T47D (cell line): ENCODE results near the gene DUSP5.

Experiments
- DNase-seq, 2 experiments: peaks; one replicate each; pipeline versions ENCODE4 v3.0.0 to v3.0.0-alpha.2; 2011 to 2012; ENCODE audit warnings: low read depth in 1 of 2, low spot score in 1 of 2
- JUND ChIP-seq: IDR thresholded peaks from 2 replicates; pipeline ENCODE4 v1.6.1; 2012; ENCODE audit warnings: low read depth
- in situ Hi-C: cut with HindIII; loops from 2 replicates; pipeline ENCODE4 v1.10.0; 2016; ENCODE audit warnings: low sequenced_read_pairs, low pct_unique_long_range_greater_than_20kb

Gene DUSP5

DNA sequence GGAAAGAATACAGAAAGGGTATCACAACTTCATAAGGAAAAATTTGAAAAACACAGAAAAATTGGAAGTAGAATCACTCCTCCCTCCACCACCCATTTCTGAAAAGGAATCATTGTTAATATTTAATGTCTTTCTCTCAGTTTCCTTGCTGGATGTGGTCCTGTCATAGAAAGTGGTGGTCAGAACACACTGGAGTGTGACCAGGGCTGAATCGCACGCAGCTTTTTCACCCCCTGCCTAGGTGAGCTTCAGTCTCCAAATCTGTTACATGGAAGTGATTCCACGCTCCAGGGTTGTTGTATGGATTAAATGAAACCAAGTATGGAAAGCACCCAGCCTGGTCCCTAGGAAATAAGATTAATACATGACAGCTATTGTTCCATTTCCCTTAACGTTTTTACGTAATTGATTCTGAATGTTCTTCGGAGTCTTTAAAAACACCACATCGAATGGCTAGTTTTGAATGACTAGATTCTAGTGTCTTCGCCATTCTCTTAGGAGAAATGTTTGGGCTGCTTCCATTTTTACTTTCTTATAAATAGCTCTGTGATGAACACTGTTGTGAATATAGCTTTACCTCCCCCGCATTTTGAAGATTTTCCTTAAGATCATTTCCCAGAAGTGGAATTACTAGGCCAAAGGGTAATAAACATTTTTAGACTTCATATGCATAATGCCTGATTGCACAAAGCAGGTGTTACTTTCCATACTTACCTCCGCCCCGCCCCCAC, 10.9 kb upstream of the DUSP5 start:
- in situ Hi-C loops: no loop called here
- no peak for DNase-seq
- no peak for TF ChIP-seq JUND

DNA sequence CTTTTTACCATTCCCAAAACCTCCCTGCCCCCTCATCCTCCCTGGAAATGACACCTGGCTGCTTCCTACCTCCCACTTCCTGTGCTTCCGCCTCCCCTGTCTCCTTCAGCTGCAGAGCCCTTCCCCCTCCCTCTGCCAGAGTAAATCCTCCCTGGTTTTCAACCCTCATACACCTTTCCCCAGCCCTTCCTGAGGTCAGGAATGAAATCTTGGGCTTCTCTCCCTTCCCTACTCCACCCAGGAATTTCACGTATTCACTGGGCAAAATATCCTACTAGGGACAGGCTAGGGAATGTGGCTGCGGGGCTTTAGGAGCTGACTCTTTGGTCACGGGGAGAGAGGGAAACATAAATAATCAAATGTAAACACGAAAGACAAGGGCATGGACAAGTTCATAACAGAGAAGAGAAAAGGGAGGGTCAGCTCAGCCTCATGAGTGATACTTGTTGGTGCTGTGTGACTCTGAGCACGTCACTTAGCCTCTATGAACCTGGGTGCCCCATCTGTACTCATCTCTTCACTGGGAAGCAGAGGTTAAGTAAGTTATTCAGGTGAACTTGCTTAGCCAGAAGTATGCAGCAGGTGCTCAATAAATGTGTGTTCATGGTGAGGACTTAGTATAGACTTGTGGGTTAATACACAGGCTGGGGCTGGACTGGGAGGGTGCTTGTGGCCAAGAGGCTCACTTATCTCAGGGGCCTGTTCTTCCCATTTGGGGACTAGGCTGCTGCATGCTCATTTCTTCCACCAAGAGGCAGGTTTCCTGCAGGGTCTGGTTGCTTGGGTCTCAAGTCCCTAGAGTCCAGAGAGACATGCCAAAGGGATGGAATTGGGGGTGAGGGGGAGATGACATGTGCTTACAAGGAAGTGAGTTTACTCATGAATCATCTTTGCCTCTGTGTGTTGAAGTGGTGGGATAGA, 10.0 kb upstream of the DUSP5 start:
- DNase-seq: peak in 1 of 2 experiments; percentile 51
- in situ Hi-C loops: no loop called here
- TF ChIP-seq JUND: no peak

DNA sequence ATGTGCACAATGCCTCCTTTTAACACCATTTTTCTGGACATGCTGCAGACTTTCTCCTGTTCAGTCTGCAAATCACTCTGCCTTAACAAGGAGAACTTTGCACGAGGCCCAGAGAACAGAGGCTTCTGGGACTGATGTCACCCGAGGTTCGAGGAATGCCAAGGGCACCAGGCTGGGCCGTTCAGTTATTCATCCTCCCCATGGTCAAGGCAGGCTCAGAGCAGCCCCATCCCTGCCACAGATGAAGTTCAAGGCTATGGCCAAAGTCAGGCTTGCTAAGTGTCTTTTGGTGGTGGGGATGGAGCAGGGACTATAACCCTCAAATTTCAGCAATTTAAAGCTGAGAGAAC, 9.4 kb upstream of the DUSP5 start:
- DNase-seq: no peak
- no peak for TF ChIP-seq JUND
- in situ Hi-C loops: no loop called here

DNA sequence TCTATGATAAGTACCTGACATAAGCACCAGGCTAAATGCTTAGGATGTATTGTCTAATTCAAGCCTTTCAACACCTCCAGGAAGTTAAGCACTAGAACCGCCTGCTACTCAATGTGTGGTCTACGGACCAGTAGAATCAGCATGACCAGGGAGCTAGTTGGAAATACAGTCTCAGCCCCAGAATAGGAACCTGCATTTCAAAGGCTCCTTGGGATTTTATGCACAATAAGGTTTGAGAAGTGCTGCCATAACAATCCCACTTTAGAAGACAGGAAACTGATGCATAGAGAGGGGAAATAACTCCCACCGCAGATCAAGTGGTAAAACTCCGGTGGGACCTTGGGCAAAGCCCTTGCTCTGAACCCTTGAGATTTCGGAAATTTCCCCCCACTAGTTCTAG, 8.8 kb upstream of the DUSP5 start:
- TF ChIP-seq JUND: no peak
- in situ Hi-C loops: no loop called here
- no peak for DNase-seq

DNA sequence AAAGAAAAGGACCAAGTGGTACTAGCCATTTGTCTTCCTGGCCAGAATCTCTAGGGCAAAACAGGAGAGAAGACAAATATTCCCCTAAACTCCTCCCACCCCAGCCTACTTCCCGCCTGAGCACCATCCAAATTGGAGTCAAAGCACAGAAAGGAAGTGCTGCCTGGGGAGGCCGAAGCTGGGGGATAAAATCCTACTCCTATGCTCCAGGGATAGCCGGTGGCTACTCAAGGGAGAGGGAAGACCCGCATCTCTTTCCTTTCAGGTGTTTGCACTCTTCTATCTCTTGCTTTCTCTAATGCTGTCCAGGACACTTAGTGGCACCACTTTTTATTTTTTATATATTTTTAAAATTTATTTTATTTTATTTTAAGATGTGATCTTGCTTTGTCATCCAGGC, 7.1 kb upstream of the DUSP5 start:
- TF ChIP-seq JUND: no peak
- in situ Hi-C loops: no loop called here
- DNase-seq: no peak

DNA sequence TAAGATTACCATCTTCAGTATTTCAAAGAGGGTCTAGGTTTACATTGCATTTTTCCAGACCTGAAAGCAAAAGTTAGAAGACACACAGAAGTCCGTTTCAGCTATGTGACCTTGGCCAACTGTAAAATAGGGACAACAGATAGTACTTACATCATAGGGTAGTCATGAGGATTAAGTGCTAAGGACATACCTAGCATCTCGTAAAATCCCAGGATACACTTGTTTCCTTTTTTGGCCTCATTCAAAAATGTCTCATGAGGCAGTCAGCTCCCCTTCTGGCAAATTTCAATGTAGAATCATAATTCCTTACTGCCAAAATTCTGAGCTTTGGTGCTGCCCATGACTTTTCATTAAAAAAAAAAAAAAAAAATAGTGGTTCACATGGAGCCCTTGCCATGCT, 6.4 kb upstream of the DUSP5 start:
- in situ Hi-C loops: no loop called here
- no peak for TF ChIP-seq JUND
- DNase-seq: no peak

DNA sequence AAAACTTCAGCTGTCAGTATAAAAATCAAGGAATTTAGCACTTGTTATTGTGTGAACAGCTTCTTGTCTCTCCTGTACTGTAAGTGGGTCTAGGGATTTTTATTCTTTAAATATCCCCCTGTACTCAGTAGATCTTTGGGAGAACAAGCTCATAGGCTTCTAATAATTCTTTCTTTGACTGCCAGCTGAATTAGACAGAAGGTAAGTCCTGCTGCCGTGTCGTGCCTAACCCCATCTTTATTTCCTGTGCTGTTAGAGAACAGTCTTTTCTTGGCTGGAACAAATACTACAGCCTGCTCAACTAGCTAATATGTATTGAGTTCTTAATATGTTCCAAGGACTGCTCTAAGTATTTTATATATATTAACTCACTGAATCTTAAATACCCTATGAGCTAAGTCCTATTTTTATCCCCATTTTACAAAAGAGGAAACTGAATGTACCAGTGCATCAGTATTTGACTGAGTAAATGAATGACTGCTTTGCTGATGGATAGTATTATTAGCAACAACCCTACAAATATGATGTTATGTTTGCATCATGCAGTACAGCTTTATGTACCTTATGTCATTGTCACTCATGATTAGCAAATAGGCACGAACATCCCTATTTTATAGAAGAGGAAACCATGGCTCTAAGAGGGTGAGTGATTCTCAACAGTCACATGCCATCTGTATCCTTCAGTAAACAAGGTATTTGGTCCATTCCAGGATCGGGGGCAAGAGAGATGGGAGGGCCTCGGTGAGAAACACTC, 5.5 kb upstream of the DUSP5 start:
- no peak for TF ChIP-seq JUND
- in situ Hi-C loops: no loop called here
- DNase-seq: no peak

DNA sequence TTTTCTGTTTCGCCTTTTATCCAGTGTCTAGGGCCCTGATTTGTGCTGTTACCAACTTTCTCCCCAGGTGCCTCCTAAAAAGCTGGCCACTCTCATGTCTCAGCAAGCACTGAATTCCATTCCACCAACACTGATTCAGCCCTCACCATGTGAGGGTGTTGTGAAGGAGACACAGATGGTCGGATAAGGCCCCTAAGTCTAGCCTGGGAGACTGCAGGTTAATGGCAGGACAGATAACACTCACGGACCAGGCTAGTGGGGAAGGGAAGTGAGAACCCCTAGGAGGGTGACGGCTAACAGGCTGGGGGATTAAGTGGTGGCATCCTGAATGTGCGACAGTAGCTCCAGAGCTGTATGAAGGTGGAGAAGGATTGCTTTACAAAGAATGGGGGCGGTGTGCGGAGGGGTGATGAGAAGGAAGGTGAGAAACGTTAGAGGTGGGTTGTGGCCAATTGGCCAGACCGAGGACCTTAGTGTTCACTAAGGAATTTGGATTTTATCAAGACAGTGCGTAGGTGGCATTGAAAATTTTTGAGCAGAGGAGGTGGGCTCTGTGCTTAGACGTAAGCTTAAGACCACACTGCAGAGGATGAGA, 3.8 kb upstream of the DUSP5 start:
- DNase-seq: no peak
- in situ Hi-C loops: no loop called here
- no peak for TF ChIP-seq JUND

DNA sequence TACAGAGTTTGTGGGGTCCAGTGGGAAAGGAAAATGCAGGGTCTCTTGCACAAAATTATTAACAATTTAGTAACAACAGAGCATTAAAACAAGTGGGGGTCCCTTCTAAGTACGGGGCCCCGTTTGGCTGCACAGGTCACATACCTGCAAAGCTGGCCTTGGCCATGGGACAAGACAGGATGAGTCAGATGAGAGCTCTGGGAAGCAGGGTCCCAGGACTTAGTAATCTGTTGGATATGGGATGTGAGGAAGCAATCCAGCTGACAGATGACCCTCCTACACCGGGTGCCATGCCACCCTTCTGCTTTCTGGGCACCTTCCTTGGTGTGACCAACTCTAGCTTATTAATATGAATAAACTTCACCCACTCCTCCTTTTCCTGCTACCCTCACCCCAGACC, 3.2 kb upstream of the DUSP5 start:
- no peak for TF ChIP-seq JUND
- in situ Hi-C loops: no loop called here
- no peak for DNase-seq

DNA sequence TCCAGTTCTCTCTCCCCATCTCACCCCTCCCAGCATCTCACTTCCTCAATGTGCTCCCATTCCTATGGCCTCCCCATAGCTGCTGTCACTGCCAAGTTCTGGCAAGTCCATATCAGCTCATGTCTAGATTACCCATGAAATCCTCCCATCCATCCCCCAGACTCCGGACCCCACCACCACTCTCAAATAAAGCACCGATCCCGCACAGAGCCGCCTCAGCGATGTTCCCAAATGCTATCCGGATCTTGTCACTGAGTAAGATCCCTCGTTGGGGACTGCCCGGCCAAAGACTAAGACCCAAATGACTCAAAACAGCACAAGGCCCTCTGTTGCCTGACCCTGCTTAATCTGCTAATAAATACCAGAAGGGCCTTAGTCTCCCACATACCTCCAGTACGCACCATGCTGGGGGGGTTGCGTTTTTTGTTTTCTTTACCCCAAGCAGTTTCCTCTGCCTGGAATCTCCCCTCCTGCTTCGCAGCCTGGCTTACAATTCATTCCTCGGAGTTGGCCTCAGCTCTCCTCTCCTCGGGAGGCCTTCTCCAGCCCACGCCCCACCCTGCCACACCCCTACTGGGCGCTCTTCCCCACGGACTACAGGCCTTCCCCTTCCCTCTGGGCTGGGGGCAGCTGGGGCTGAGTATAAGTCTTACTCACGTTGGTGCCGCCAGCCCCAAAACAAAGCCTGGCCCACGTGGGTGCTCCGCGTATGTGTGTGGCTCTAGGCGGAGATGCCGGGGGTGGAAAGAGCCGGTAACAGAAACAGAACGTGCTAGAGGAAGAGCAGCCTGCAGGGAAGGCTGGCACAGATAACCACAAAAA, 1.8 kb upstream of the DUSP5 start:
- no peak for TF ChIP-seq JUND
- in situ Hi-C loops: no loop called here
- no peak for DNase-seq

DNA sequence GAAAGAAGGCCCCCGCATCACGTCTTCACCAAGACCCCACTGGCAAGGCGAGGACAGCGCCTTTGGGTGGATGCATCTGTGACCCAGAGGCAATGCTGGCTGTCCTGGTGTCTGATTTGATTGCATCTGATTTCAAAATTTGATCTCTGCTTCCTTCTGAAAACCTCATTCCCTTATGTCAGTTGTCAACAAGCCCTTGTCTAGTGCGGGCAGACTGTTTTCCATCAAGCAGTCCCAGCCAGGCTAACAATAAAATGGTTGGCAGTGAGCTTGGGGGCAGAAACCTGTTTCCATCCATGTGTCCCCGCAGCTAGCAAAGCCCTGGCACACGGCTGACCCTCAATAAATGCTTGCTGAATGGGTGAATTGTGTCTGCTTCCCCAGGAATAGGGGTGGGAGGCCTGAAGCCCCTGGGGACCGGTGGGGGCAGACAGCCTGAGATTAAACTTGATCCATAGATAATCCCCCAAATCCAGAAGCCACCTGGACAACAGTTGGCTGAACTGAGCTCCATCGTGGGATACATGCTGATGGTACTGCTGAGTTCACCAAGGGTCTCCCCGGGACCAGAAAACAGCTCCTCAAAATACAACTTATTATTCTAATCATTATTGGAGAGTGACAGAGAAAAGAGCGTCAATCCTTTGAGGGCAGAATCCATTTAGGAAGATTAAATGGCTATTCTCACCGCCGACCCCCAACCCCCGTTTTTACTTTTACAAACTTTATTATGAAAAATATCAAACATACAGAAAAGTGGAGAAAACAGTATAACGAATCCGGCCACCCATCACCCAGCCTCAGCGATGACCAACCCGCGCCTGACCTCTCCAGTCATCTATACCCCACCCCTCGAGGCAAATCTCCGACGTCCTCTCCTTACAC, 912 bp upstream of the DUSP5 start:
- DNase-seq: no peak
- no peak for TF ChIP-seq JUND
- in situ Hi-C loops: no loop called here
